ENCODE measurements around the gene OXER1.

Gene OXER1

GRCh38 chr2:42764096-42764495, at the start of gene OXER1:
TSS of gene OXER1 (minus strand) at chr2:42764135. CDS start at chr2:42764062, 73 bp downstream.
- no peak for DNase-seq (ENCODE audit: low spot score)

GRCh38 chr2:42812899-42813479, 49.1 kb upstream of the OXER1 start:
- no peak for DNase-seq (ENCODE audit: low spot score)

GRCh38 chr2:42810971-42811811, 47.3 kb upstream of the OXER1 start:
- peak; percentile 38 for DNase-seq (ENCODE audit: low spot score)

DNA sequence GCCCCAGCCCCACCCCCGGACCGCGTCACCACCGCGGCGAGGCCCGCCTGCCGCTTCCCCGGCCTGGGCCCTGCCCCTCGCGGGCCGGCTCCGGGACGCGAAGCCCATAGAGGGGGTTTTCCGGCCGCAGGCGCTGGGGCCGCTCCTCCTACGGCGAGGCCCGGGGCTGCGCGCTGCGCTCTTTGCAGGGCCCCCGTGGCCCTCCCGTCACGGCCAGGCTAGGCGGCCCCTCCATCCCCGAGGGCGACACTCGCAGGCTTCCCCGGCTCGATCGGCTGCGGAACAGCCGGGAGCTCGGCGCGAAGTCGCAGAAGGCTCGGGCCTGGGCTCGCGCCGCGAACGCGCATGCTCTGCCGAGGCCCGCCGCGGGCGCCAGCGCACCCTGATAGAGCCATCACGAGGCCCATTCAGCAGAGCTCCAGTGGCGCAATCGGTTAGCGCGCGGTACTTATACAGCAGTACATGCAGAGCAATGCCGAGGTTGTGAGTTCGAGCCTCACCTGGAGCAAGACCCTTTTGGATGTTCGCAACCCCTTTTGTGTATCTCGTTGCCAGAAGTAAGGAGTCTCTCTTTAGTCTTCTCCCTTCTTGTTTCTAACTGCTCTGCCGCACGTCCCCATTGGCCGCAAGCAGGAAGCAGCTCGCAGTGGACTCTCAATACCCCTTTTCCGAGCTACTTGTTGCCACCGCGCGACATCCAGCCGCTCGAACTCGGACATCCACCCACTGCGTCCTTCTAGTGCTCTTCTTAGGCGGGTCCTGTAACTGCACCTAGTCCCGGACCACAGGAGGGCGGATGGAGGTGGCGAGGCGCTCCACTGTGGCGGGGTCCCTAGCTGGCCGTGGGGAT, 46.4 kb upstream of the OXER1 start:
- peak; percentile 95 for DNase-seq (ENCODE audit: low spot score)

DNA sequence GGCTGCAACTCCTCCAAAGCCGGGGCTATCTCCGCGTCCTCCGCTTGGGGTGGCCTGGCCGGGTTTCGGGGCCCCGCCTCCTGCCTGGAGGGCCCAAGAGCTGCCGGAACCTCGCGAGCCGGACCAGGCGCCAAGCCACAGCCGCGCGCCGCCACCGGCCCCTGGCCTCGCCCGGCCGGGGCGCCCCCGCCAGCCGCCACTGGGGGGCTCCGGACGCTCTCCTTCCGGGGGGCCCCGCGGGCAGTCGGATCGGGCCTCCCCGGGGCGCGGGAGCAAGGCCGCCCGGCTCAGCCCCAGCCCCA, 45.8 kb upstream of the OXER1 start:
- DNase-seq (ENCODE audit: low spot score), result peak; percentile 88

DNA sequence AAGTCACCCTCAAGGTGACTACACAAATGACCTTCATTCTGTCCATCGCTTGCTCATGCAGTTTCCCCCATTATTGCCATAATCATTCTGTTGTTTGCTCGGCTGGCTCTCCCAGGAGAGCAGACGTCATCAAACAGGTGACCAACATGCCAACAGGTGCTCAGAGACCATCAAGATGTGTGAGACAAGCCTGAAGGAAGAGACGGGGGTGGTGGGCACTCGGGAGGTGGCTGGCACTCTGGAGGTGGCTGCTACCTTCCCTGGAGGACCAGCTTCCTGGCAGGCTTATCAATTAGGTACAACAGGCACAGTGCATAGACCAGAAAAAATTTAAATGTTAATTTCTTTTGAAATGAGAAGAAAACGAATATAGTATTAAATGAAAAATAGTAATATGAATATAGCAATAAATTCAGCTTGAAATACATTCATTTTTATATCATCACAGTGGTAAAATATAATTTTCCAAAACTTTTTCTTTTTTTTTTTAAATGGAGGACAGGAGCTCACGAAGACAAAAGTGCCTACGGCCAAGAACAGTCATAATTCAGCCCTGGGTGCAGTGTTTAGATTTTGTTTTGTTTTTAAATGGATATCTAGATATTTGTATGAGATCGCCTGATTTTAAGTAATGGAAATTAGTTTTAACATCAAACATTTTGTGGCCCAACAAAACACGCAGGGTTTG, 45.3 kb upstream of the OXER1 start:
- no peak for DNase-seq (ENCODE audit: low spot score)

DNA sequence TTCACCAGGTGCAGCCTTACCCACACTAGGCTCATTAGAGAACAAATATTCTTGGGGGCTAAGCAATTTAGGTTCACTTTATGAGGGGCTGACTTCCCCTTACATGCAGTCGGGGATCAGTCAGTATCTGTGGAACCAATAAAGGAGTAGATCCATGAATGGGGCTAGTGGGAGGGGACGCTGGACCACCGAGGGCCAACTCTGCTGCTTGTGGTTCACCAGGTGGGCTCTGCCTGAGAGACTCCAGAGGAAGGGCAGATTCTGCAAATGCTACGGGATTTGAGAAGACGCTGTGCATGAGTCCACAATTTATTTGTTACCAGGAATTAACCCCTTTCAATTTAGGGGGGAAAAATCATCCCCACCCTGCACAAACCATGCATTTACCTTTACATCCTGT, 44.4 kb upstream of the OXER1 start:
- DNase-seq (ENCODE audit: low spot score), result no peak

- no peak for DNase-seq (ENCODE audit: low spot score)
Measured at GRCh38 chr2:42806786-42807185, 42.9 kb upstream of the OXER1 start.

- no peak for DNase-seq (ENCODE audit: low spot score)
Measured at GRCh38 chr2:42804891-42805290, 41.0 kb upstream of the OXER1 start.

DNA sequence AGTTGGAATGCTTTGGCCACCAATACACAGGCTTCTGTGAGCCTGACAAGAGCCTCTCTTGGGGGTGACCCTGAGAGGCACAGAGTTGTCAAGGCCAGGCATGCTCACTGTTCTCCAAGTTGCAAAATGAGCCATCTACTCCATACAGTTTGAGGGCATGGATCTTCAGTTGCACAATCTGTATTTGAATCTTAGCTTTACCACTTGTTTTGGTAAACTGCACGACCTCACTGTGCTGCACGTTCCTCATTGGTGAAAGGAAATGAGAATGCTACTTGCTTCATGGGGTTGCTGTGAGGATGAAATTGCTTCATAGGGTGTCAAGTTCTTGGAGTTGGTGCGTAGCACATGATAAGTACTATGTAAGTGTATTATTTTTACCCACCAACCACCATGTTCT, 40.4 kb upstream of the OXER1 start:
- no peak for DNase-seq (ENCODE audit: low spot score)

- DNase-seq (ENCODE audit: low spot score), result no peak
Measured at GRCh38 chr2:42802150-42802549, 38.2 kb upstream of the OXER1 start.

DNA sequence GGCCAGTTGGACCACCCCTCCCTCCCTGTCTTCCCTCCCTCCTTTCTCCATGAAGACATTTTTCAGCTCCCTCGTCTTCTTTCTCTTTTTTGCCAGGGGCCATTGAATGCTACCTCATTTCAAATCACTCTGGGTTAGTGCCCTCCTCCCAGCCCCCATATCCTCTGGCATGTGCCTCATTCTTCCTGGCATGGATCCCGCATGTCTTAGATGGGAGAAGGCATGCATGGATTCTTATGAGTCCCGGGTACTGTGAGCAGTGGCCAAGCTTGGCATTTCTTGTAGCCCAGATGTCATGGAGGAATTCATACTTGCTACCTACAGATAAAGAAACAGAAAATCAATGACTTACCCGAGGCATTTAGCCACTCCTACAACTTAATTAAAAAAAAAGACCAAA, 37.4 kb upstream of the OXER1 start:
- peak; percentile 34 for DNase-seq (ENCODE audit: low spot score)

- peak; percentile 16 for DNase-seq (ENCODE audit: low spot score)
Measured at GRCh38 chr2:42800981-42801380, 37.0 kb upstream of the OXER1 start.

DNA sequence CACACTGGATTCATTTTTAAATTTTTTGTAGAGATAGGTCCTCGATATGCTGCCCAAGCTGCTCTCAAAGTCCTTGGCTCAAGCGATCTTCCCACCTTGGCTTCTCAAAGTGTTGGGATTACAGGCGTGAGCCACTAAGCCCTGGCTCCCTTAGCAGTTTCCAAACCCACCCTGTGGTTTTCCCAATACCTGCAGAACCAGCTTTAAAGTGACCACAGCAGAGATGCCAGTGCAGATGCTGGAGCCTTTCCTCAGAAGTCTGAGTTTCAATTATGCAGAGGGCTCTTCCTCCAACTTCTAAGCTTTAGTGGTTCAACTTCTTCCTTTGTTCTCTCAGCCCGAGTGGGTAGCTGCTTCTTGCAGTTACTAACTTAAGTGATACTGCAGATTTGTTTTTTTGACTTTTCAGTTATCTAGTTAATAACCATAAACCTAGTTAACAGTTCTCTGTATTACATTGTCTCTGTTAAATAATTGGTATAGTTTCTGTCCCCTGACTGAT, 36.6 kb upstream of the OXER1 start:
- no peak for DNase-seq (ENCODE audit: low spot score)

DNA sequence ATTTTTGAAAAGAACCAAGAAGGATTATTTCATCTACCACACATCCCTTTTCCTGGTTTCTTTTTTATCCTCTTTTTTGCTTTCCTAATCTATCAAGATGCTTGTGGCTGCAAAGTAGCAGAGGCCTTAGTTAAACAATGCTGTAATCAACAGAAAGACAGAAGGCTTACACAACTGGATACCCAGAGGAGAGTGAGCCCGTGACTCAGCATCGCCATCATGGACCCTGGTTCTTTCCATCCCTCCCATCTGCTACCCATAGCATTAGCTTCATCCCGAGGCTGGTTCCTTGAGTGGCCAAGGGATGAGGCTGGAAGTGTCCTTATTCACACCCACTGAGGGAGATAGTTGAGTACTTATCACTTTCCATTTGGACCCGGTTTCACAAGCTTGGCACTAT, 35.9 kb upstream of the OXER1 start:
- no peak for DNase-seq (ENCODE audit: low spot score)

DNA sequence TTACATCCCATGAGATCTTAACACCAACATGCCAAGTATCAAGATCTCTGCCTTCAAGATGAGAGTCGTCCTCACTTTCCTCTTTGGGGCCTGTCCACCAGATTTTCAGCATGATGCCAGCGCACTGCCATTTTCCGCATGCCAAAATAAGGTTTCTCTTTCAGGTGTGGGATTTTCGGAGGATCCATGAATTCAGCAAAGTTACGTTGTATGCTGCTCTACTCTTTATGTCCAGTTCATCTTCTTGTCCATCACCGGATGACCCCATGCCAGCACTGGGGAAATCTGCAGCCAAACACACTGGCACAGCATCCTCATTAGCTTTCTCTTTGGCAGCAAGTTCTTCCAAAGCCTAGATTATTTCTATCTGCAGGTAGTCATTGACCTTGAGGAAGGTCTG, 33.3 kb upstream of the OXER1 start:
- DNase-seq (ENCODE audit: low spot score), result no peak

- DNase-seq (ENCODE audit: low spot score), result no peak
Measured at GRCh38 chr2:42796427-42797248, 32.7 kb upstream of the OXER1 start.

DNA sequence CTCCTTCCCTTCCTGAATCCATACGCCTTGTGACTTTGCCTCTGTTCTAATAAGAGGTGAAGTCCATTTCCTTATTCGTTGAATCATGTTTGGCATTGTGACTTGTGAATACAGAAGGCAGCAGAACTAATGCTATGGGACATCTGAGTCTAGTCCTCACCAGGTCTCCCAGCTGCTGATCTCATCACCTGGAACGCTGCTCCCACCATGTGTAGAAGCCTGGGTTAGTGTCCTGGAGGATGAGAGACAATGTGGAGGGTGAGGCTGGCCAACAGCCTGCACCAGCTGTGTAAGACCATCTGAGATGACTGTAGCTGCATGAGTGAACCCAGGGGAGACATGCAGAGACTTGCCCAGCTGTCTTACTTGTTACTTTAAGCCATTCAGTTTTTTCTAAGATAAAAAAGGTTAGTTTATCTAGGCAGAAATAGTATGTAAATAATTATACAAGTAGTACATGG, 31.9 kb upstream of the OXER1 start:
- DNase-seq (ENCODE audit: low spot score), result no peak

GRCh38 chr2:42795275-42795674, 31.3 kb upstream of the OXER1 start:
- no peak for DNase-seq (ENCODE audit: low spot score)

DNA sequence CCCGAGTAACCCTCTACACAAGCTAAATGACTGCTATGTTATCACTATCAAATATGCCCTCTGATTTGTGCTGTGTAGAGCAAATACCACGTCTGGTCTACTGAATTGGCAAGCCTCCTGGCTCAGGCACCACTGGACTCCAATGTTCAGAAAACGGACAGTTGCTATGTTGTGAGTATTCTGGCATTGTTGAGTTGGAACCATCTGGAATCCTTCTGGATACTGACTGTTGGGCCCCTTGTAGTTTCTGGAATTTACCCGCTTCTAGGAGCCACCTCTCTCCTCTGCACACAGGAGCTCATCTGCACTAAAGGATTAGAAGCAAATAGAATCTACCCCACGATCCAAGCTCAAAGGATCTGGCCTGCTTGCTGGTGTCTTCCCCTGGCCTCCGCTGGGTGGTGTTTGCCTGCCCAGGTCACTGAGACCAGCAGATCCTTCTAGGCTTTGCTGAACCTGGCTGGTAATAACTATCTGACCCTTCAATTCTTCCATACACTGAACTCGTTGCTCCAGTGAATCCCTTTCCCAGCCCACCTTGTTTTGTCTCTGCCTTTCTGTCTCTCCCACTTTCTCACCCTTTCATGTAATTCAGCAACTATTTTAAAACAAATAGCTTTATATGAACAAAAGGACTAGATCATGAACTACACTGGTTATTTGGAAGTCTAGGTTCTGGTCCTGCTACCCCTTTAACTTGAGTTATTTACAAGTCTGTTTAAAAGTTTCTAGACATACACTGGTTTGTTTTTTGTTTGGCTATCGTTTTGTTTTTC, 30.5 kb upstream of the OXER1 start:
- peak; percentile 67 for DNase-seq (ENCODE audit: low spot score)
